ENCODE measurements around the gene CAPN7.

The CAPN7 gene

GRCh38 chr3:15174953-15175352 lies 31.1 kb upstream of the CAPN7 start:
- ATAC-seq = no peak
- TF ChIP-seq BACH2 (CRISPR knock-in tag; IDR thresholded peaks at IDR 0.05; ENCODE audit: borderline replicate concordance) (no peak), OSR1 (CRISPR knock-in tag; IDR thresholded peaks at IDR 0.05) (no peak), ZFP30 (CRISPR knock-in tag; IDR thresholded peaks at IDR 0.05) (no peak), CSRNP3 (CRISPR knock-in tag; IDR thresholded peaks at IDR 0.05) (no peak), ESRRG (CRISPR knock-in tag; IDR thresholded peaks at IDR 0.05) (no peak), ZNF70 (CRISPR knock-in tag; IDR thresholded peaks at IDR 0.05) (no peak), PATZ1 (CRISPR knock-in tag; IDR thresholded peaks at IDR 0.05; ENCODE audit: borderline replicate concordance) (no peak), ZNF8 (CRISPR knock-in tag; IDR thresholded peaks at IDR 0.05) (no peak), ARNTL (CRISPR knock-in tag; IDR thresholded peaks at IDR 0.05; ENCODE audit: borderline replicate concordance, low read depth) (no peak), RARB (CRISPR knock-in tag; IDR thresholded peaks at IDR 0.05) (no peak), POU6F1 (CRISPR knock-in tag; IDR thresholded peaks at IDR 0.05; ENCODE audit: borderline replicate concordance, low read depth) (no peak)

GRCh38 chr3:15175605-15176004 lies 30.4 kb upstream of the CAPN7 start:
- ATAC-seq = no peak
- TF ChIP-seq CREB5 (CRISPR knock-in tag; IDR thresholded peaks at IDR 0.05; ENCODE audit: low read depth) = no peak
- TF ChIP-seq ZNF8 (CRISPR knock-in tag; IDR thresholded peaks at IDR 0.05) = no peak
- TF ChIP-seq ESRRG (CRISPR knock-in tag; IDR thresholded peaks at IDR 0.05) = no peak
- TF ChIP-seq PPARA (CRISPR knock-in tag; IDR thresholded peaks at IDR 0.05; ENCODE audit: borderline replicate concordance) = no peak
- no peak for TF ChIP-seq TOX (CRISPR knock-in tag; IDR thresholded peaks at IDR 0.05; ENCODE audit: borderline replicate concordance)

- no peak for ATAC-seq
- TF ChIP-seq ZC3H10 (CRISPR knock-in tag; IDR thresholded peaks at IDR 0.05) (no peak), ZNF565 (CRISPR knock-in tag; conservative IDR thresholded peaks at IDR 0.05; ENCODE audit: low read depth) (no peak), TOX (CRISPR knock-in tag; IDR thresholded peaks at IDR 0.05; ENCODE audit: borderline replicate concordance) (no peak), PATZ1 (CRISPR knock-in tag; IDR thresholded peaks at IDR 0.05; ENCODE audit: borderline replicate concordance) (no peak), ZNF70 (CRISPR knock-in tag; IDR thresholded peaks at IDR 0.05) (no peak), ZFP30 (CRISPR knock-in tag; IDR thresholded peaks at IDR 0.05) (no peak), CSDC2 (CRISPR knock-in tag; IDR thresholded peaks at IDR 0.05) (no peak)
These were observed 25.9 kb upstream of the CAPN7 start for GRCh38 chr3:15180042-15180611.

GRCh38 chr3:15181511-15181910 lies 24.5 kb upstream of the CAPN7 start:
- no peak for ATAC-seq
- TF ChIP-seq PATZ1 (CRISPR knock-in tag; IDR thresholded peaks at IDR 0.05; ENCODE audit: borderline replicate concordance) (no peak), ARNTL (CRISPR knock-in tag; IDR thresholded peaks at IDR 0.05; ENCODE audit: borderline replicate concordance, low read depth) (no peak), CSDC2 (CRISPR knock-in tag; IDR thresholded peaks at IDR 0.05) (no peak), ESRRG (CRISPR knock-in tag; IDR thresholded peaks at IDR 0.05) (no peak), ZNF70 (CRISPR knock-in tag; IDR thresholded peaks at IDR 0.05) (no peak), ZNF8 (CRISPR knock-in tag; IDR thresholded peaks at IDR 0.05) (no peak), OSR1 (CRISPR knock-in tag; IDR thresholded peaks at IDR 0.05) (no peak), SNAI2 (CRISPR knock-in tag; IDR thresholded peaks at IDR 0.05) (no peak), ISL1 (CRISPR knock-in tag; IDR thresholded peaks at IDR 0.05) (no peak), TSHZ2 (CRISPR knock-in tag; IDR thresholded peaks at IDR 0.05) (no peak), ZFP3 (CRISPR knock-in tag; IDR thresholded peaks at IDR 0.05) (no peak), RARB (CRISPR knock-in tag; IDR thresholded peaks at IDR 0.05) (no peak)

All from SK-N-SH treated with all-trans-retinoic acid at 6 μM for 48 hours (cell line).